Measurements from ENCODE around the gene GPR132.

DNA sequence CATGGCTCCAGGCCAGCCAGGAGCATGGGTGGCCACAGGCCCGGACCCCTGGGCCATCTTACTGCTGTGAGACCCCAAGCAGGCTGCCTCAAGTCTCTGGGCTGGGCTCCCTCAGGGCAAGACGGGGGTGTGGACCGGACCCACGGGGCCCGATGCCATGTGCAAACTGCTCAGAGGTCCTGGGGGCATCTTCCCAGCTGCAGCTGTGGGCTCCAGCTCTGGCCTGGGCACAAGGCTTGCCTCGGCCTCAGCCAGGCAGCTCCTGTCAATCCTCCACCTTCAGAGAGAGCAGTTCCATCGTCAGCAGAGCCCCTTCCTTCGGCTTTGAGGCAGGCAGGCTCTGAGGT, 12.4 kb upstream of the GPR132 start:
- TF ChIP-seq, protein P1, sequence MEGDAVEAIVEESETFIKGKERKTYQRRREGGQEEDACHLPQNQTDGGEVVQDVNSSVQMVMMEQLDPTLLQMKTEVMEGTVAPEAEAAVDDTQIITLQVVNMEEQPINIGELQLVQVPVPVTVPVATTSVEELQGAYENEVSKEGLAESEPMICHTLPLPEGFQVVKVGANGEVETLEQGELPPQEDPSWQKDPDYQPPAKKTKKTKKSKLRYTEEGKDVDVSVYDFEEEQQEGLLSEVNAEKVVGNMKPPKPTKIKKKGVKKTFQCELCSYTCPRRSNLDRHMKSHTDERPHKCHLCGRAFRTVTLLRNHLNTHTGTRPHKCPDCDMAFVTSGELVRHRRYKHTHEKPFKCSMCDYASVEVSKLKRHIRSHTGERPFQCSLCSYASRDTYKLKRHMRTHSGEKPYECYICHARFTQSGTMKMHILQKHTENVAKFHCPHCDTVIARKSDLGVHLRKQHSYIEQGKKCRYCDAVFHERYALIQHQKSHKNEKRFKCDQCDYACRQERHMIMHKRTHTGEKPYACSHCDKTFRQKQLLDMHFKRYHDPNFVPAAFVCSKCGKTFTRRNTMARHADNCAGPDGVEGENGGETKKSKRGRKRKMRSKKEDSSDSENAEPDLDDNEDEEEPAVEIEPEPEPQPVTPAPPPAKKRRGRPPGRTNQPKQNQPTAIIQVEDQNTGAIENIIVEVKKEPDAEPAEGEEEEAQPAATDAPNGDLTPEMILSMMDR (IDR thresholded peaks at IDR 0.05 in 8 of 11, conservative IDR thresholded peaks at IDR 0.05 in 3 of 11), result no peak
- no peak for TF ChIP-seq POLR2A (IDR thresholded peaks at IDR 0.05)
